ENCODE measurements around the gene RRP8.

The RRP8 gene

GRCh38 chr11:6601041-6601461 is 2.4 kb downstream of the RRP8 start:
- no peak for DNase-seq (ENCODE audit: low read depth in 2 of 2)

- DNase-seq (ENCODE audit: low read depth in 2 of 2) = no peak
Observed at GRCh38 chr11:6599881-6600390, 3.5 kb downstream of the RRP8 start.

- DNase-seq (ENCODE audit: low read depth in 2 of 2) = no peak
Observed at GRCh38 chr11:6599449-6599848, 4.0 kb downstream of the RRP8 start.

GRCh38 chr11:6598555-6598954 is 4.9 kb downstream of the RRP8 start:
- no peak for DNase-seq (ENCODE audit: low read depth in 2 of 2)

GRCh38 chr11:6596239-6596877 is 7.1 kb downstream of the RRP8 start:
- no peak for DNase-seq (ENCODE audit: low read depth in 2 of 2)

- no peak for DNase-seq (ENCODE audit: low read depth in 2 of 2)
Observed at GRCh38 chr11:6594142-6594768, 9.2 kb downstream of the RRP8 start.

- no peak for DNase-seq (ENCODE audit: low read depth in 2 of 2)
Observed at GRCh38 chr11:6588018-6588417, 15.4 kb downstream of the RRP8 start.

GRCh38 chr11:6587360-6587953 is 16.0 kb downstream of the RRP8 start:
- no peak for DNase-seq (ENCODE audit: low read depth in 2 of 2)

- DNase-seq (ENCODE audit: low read depth in 2 of 2) = no peak
Observed at GRCh38 chr11:6586434-6587359, 16.7 kb downstream of the RRP8 start.

GRCh38 chr11:6584528-6584927 is 18.9 kb downstream of the RRP8 start:
- no peak for DNase-seq (ENCODE audit: low read depth in 2 of 2)

- no peak for DNase-seq (ENCODE audit: low read depth in 2 of 2)
Observed at GRCh38 chr11:6583584-6583983, 19.8 kb downstream of the RRP8 start.

GRCh38 chr11:6579681-6580080 is 23.7 kb downstream of the RRP8 start:
- DNase-seq (ENCODE audit: low read depth in 2 of 2) = no peak

GRCh38 chr11:6578134-6578533 is 25.3 kb downstream of the RRP8 start:
- no peak for DNase-seq (ENCODE audit: low read depth in 2 of 2)

GRCh38 chr11:6576471-6577373 is 26.7 kb downstream of the RRP8 start:
- DNase-seq (ENCODE audit: low read depth in 2 of 2) = no peak

GRCh38 chr11:6574816-6575715 is 28.4 kb downstream of the RRP8 start:
- no peak for DNase-seq (ENCODE audit: low read depth in 2 of 2)

- no peak for DNase-seq (ENCODE audit: low read depth in 2 of 2)
Observed at GRCh38 chr11:6572215-6572614, 31.2 kb downstream of the RRP8 start.

GRCh38 chr11:6571434-6572008 is 31.9 kb downstream of the RRP8 start:
- DNase-seq (ENCODE audit: low read depth in 2 of 2) = no peak

- no peak for DNase-seq (ENCODE audit: low read depth in 2 of 2)
Observed at GRCh38 chr11:6570691-6571427, 32.6 kb downstream of the RRP8 start.

GRCh38 chr11:6569706-6570105 is 33.7 kb downstream of the RRP8 start:
- no peak for DNase-seq (ENCODE audit: low read depth in 2 of 2)
